Effector memory CD8-positive, alpha-beta T cell (primary cell): ENCODE data around the gene SELPLG.
A peak's percentile ranks its signal among the peaks of the same experiment; 100 is the strongest.
"Not testable (repeated sequence)": the region's sequence is repeated elsewhere in the genome, so short reads cannot be mapped to it uniquely, and the experiment has no call there.

Experiments
- ATAC-seq: fragments of 150-1000 bp; cut with Tn5 transposase; replicated peaks from 2 replicates; pipeline ENCODE4 v1.10.0; 2021; ENCODE audit warnings: mild to moderate bottlenecking, moderate library complexity
- DNase-seq, 3 experiments: peaks; one replicate each; pipeline ENCODE4 v3.0.0; 2021
- H3K27ac Mint-ChIP-seq, 2 donors: one replicate each; pipeline ENCODE4 v1.8.0; 2022; ENCODE audit warnings: mild to moderate bottlenecking in 2 of 2, mixed read lengths in 2 of 2, moderate library complexity in 2 of 2
- H3K27me3 Mint-ChIP-seq, 2 donors: one replicate each; pipeline ENCODE4 v1.8.0; 2022; ENCODE audit warnings: mixed read lengths in 2 of 2
- H3K36me3 Mint-ChIP-seq: one replicate; pipeline ENCODE4 v1.8.0; 2022; ENCODE audit warnings: mild to moderate bottlenecking, moderate library complexity, mixed read lengths; ENCODE audit not compliant: insufficient read depth
- H3K4me1 Mint-ChIP-seq, 2 donors: one replicate each; pipeline ENCODE4 v1.8.0; 2022; ENCODE audit warnings: low read depth in 2 of 2, mixed read lengths in 2 of 2
- H3K4me3 Mint-ChIP-seq, 2 donors: one replicate each; pipeline ENCODE4 v1.8.0; 2022; ENCODE audit warnings: mild to moderate bottlenecking in 2 of 2, mixed read lengths in 2 of 2, moderate library complexity in 2 of 2
- H3K9me3 Mint-ChIP-seq, 2 donors: one replicate each; pipeline ENCODE4 v1.8.0; 2022; ENCODE audit warnings: mixed read lengths in 2 of 2

SELPLG gene

GRCh38 chr12:108574276-108574675 lies 59.4 kb downstream of the SELPLG start:
- DNase-seq, ATAC-seq, H3K4me3 Mint-ChIP-seq: not testable (repeated sequence)
- H3K4me1 Mint-ChIP-seq: peaks cover 9 to 11% of the 10 kb centered on the region in 2 donors
- peaks cover 0 to 11% of the 10 kb centered on the region in 2 donors for H3K27me3 Mint-ChIP-seq
- H3K9me3 Mint-ChIP-seq: peaks cover 8 to 12% of the 10 kb centered on the region in 2 donors
- H3K36me3 Mint-ChIP-seq: peaks cover 12% of the 10 kb centered on the region
- H3K27ac Mint-ChIP-seq: peak overlapping the region in 1 of 2 donors; percentile 74

GRCh38 chr12:108573317-108573716 lies 60.4 kb downstream of the SELPLG start:
- H3K4me3 Mint-ChIP-seq: no peak overlapping the region
- peaks cover 10% of the 10 kb centered on the region for H3K36me3 Mint-ChIP-seq
- DNase-seq (no peak), ATAC-seq (no peak)
- no peak overlapping the region for H3K27ac Mint-ChIP-seq
- peaks cover 0 to 11% of the 10 kb centered on the region in 2 donors for H3K27me3 Mint-ChIP-seq
- peaks cover 1 to 2% of the 10 kb centered on the region in 2 donors for H3K9me3 Mint-ChIP-seq
- H3K4me1 Mint-ChIP-seq: peaks cover 10 to 14% of the 10 kb centered on the region in 2 donors

- peaks cover 13 to 16% of the 10 kb centered on the region in 2 donors for H3K4me1 Mint-ChIP-seq
- peaks cover 16% of the 10 kb centered on the region for H3K36me3 Mint-ChIP-seq
- ATAC-seq: no peak
- DNase-seq: no peak
- peak overlapping the region; percentile 44 to 84 for H3K27ac Mint-ChIP-seq
- H3K4me3 Mint-ChIP-seq: peak overlapping the region in 1 of 2 donors; percentile 5
- H3K27me3 Mint-ChIP-seq: peaks cover 0 to 3% of the 10 kb centered on the region in 2 donors
- no peaks in the 10 kb centered on the region for H3K9me3 Mint-ChIP-seq
These were observed 61.4 kb downstream of the SELPLG start for GRCh38 chr12:108572166-108572790.
